Duodenal mucosa (tissue), 2 donors: ENCODE results near the gene CD300A.
"Not testable (repeated sequence)": the region's sequence is repeated elsewhere in the genome, so short reads cannot be mapped to it uniquely, and the experiment has no call there.

Experiments
- H3K27ac ChIP-seq: one replicate; pipeline ENCODE4 v1.7.0; 2013; ENCODE audit warnings: low read depth, low read length
- H3K27me3 ChIP-seq, 2 donors: one replicate each; pipeline ENCODE4 v1.7.0; 2013; ENCODE audit warnings: low read length in 2 of 2, control low read depth in 1 of 2; ENCODE audit not compliant: insufficient read depth in 2 of 2, control insufficient read depth in 1 of 2
- H3K36me3 ChIP-seq, 2 donors: one replicate each; pipeline ENCODE4 v1.7.0; 2013; ENCODE audit warnings: low read length in 2 of 2, control low read depth in 1 of 2; ENCODE audit not compliant: insufficient read depth in 2 of 2, control insufficient read depth in 1 of 2
- H3K4me1 ChIP-seq, 2 donors: one replicate each; pipeline ENCODE4 v1.7.0; 2013; ENCODE audit warnings: low read length in 2 of 2, control low read depth in 1 of 2; ENCODE audit not compliant: insufficient read depth in 2 of 2, control insufficient read depth in 1 of 2
- H3K4me3 ChIP-seq, 2 donors: one replicate each; pipeline ENCODE4 v1.7.0; 2013; ENCODE audit warnings: low read length in 2 of 2, low read depth in 1 of 2
- H3K9ac ChIP-seq, 2 donors: one replicate each; pipeline ENCODE4 v1.7.0; 2013; ENCODE audit warnings: low read length in 2 of 2, low read depth in 1 of 2
- H3K9me3 ChIP-seq, 2 donors: one replicate each; pipeline ENCODE4 v1.7.0; 2013; ENCODE audit warnings: low read length in 2 of 2, control low read depth in 1 of 2; ENCODE audit not compliant: control insufficient read depth in 1 of 2

The CD300A gene

GRCh38 chr17:74475189-74475588 lies 8.8 kb downstream of the CD300A start:
- Histone ChIP-seq H3K36me3 (peaks cover 5 to 7% of the 10 kb centered on the region in 2 donors), H3K27ac (no peak overlapping the region), H3K9ac (no peak overlapping the region), H3K4me1 (peaks cover 4 to 13% of the 10 kb centered on the region in 2 donors), H3K9me3 (peaks cover 7 to 8% of the 10 kb centered on the region in 2 donors), H3K4me3 (no peak overlapping the region), H3K27me3 (no peaks in the 10 kb centered on the region)

GRCh38 chr17:74477411-74477810 lies 11.0 kb downstream of the CD300A start:
- Histone ChIP-seq H3K9me3 (peaks cover 7 to 8% of the 10 kb centered on the region in 2 donors), H3K27ac (no peak overlapping the region), H3K36me3 (peaks cover 5 to 7% of the 10 kb centered on the region in 2 donors), H3K27me3 (no peaks in the 10 kb centered on the region), H3K4me3 (no peak overlapping the region), H3K9ac (no peak overlapping the region), H3K4me1 (peaks cover 4 to 13% of the 10 kb centered on the region in 2 donors)

GRCh38 chr17:74478420-74479100 lies 12.1 kb downstream of the CD300A start:
- Histone ChIP-seq H3K4me3 (no peak overlapping the region), H3K9me3 (peaks cover 7 to 8% of the 10 kb centered on the region in 2 donors), H3K27me3 (no peaks in the 10 kb centered on the region), H3K27ac (no peak overlapping the region), H3K36me3 (peaks cover 5 to 7% of the 10 kb centered on the region in 2 donors), H3K4me1 (peaks cover 4 to 13% of the 10 kb centered on the region in 2 donors), H3K9ac (no peak overlapping the region)

- Histone ChIP-seq H3K27me3 (no peaks in the 10 kb centered on the region), H3K27ac (no peak overlapping the region), H3K9ac (no peak overlapping the region), H3K9me3 (peaks cover 6 to 7% of the 10 kb centered on the region in 2 donors), H3K4me3 (no peak overlapping the region), H3K4me1 (peaks cover 4 to 13% of the 10 kb centered on the region in 2 donors), H3K36me3 (peaks cover 3 to 4% of the 10 kb centered on the region in 2 donors)
Observed at GRCh38 chr17:74480290-74480689, 13.9 kb downstream of the CD300A start.

GRCh38 chr17:74481621-74482020 lies 15.2 kb downstream of the CD300A start:
- Histone ChIP-seq H3K9me3 (no peaks in the 10 kb centered on the region), H3K36me3 (no peaks in the 10 kb centered on the region), H3K9ac (no peak overlapping the region), H3K4me1 (peaks cover 4 to 13% of the 10 kb centered on the region in 2 donors), H3K27ac (no peak overlapping the region), H3K4me3 (no peak overlapping the region), H3K27me3 (no peaks in the 10 kb centered on the region)

- Histone ChIP-seq H3K27me3 (no peaks in the 10 kb centered on the region), H3K4me1 (peaks cover 0 to 6% of the 10 kb centered on the region in 2 donors)
Observed at GRCh38 chr17:74484066-74484465, 17.6 kb downstream of the CD300A start.

GRCh38 chr17:74485022-74485743 lies 18.7 kb downstream of the CD300A start:
- Histone ChIP-seq H3K4me1 (no peaks in the 10 kb centered on the region), H3K27ac (no peak overlapping the region), H3K9me3 (no peaks in the 10 kb centered on the region), H3K4me3 (no peak overlapping the region), H3K36me3 (no peaks in the 10 kb centered on the region), H3K9ac (no peak overlapping the region), H3K27me3 (no peaks in the 10 kb centered on the region)

More at GRCh38 chr17:74484066-74484465, 17.6 kb downstream of the CD300A start:
- no peak overlapping the region for H3K27ac ChIP-seq
- no peak overlapping the region for H3K4me3 ChIP-seq
- no peaks in the 10 kb centered on the region for H3K9me3 ChIP-seq
- H3K36me3 ChIP-seq, result no peaks in the 10 kb centered on the region
- H3K9ac ChIP-seq, result no peak overlapping the region

GRCh38 chr17:74485841-74486240 lies 19.4 kb downstream of the CD300A start:
- Histone ChIP-seq H3K36me3 (no peaks in the 10 kb centered on the region), H3K27me3 (no peaks in the 10 kb centered on the region), H3K4me3 (no peak overlapping the region), H3K4me1 (no peaks in the 10 kb centered on the region), H3K9ac (no peak overlapping the region), H3K27ac (no peak overlapping the region), H3K9me3 (no peaks in the 10 kb centered on the region)

GRCh38 chr17:74488276-74488675 lies 21.8 kb downstream of the CD300A start:
- not testable (repeated sequence) for H3K27ac ChIP-seq, H3K4me3 ChIP-seq, H3K9ac ChIP-seq, H3K36me3 ChIP-seq, H3K4me1 ChIP-seq, H3K9me3 ChIP-seq, H3K27me3 ChIP-seq

GRCh38 chr17:74490716-74491115 lies 24.3 kb downstream of the CD300A start:
- Histone ChIP-seq H3K4me3 (no peak overlapping the region), H3K9ac (no peak overlapping the region), H3K4me1 (no peaks in the 10 kb centered on the region), H3K27me3 (no peaks in the 10 kb centered on the region), H3K9me3 (no peaks in the 10 kb centered on the region), H3K27ac (no peak overlapping the region), H3K36me3 (no peaks in the 10 kb centered on the region)
